Measurements from ENCODE around the gene AQR.

The AQR gene

DNA sequence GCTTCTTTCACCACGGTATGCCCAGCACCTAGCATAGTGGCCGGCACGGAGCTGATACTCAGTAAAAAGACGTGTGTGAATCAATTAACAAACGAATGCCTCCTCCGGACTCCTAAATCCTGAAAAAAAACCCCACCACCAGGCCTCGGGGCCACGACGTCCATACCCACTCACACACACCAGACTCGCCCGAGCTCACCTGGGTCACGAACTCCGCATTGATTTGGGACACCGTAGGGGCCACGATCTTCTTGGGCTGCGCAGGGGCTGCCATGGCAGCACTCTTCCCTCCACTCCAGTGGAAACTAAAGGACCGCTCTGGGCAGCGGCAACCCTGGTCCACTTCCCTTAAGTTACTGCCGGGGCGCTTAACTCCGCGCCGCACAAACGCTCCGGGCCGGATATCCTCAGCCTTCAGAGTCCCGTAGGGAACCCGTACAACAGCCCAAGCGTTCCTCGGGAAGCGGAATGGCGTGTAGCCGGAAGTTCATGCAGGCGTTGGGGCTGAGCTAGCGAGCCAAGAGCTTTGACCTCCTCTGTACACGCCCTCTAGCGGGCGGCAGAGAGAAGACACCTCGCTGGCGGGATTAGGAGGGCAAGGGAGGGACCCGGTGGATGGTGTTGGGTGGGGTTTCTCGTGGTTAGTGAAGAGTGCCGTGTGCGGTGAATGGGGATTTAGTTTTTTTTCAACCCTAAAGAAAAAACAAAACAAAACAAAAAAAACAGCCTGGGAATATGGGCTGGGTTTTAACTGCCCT lies at the start of gene AQR:
AQR (minus strand) TSS at position 403 of the 758 bp plus-strand sequence; CDS start at position 274, 129 bp downstream.
- Histone ChIP-seq H3K36me3 (ENCODE audit: insufficient read depth, low read length) (0 out of 2 replicates have a peak, but pooled peaks cover 4% of the 10 kb centered on the region), H3K9ac (ENCODE audit: low read depth, low read length) (peak within 1 kb of the TSS; percentile 94), H3K9me3 (ENCODE audit: control insufficient read depth, insufficient read depth, low read length) (no peaks in the 10 kb centered on the region), H3K4me1 (ENCODE audit: insufficient read depth, low read length) (no peaks in the 10 kb centered on the region)

DNA sequence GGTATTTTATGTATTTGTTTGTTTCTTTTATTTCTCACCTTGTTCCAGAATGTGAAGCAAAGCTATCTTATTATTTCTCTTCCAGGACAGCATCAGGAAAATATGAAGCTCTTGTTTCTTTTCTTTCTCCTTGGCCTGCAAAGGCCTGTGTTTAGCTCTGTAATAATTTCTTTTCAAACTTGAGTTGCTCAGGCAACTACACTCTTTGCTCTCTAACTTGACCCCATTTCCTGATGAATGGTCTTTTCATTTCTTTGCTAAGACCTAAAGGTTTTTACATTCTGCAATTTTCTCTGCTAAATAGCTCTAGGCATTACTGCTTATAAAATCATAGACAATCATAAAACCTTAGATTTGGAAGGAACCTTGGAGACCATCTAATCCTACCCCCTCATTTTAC lies 44.7 kb upstream of the AQR start:
- no peak overlapping the region for H3K9ac ChIP-seq (ENCODE audit: low read depth, low read length)
- no peaks in the 10 kb centered on the region for H3K9me3 ChIP-seq (ENCODE audit: control insufficient read depth, insufficient read depth, low read length)
- no peaks in the 10 kb centered on the region for H3K36me3 ChIP-seq (ENCODE audit: insufficient read depth, low read length)
- H3K4me1 ChIP-seq (ENCODE audit: insufficient read depth, low read length) = peaks cover 4% of the 10 kb centered on the region

DNA sequence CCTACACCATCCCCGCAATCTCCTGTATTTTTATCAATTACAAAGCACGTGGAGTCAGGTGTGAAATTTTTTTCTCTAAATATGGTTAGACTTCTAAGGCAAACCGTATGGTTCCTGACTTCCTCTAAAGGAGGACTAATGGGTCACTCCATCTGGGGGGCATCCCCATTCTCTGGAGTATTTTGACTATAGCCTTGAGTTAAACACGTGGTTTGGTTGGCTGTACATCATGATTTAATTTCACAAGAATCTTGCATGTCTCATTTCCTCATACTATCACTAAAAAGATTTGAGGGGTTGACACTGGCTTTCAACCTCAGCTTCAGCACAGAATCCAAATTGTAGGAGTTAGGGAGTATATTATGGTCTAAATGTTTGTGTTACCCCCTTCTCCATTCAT lies 43.8 kb upstream of the AQR start:
- H3K36me3 ChIP-seq (ENCODE audit: insufficient read depth, low read length) = no peaks in the 10 kb centered on the region
- H3K9me3 ChIP-seq (ENCODE audit: control insufficient read depth, insufficient read depth, low read length) = no peaks in the 10 kb centered on the region
- no peak overlapping the region for H3K9ac ChIP-seq (ENCODE audit: low read depth, low read length)
- no peaks in the 10 kb centered on the region for H3K4me1 ChIP-seq (ENCODE audit: insufficient read depth, low read length)

GRCh38 chr15:35007397-35007796 lies 37.9 kb upstream of the AQR start:
- H3K4me1 ChIP-seq (ENCODE audit: insufficient read depth, low read length) = no peaks in the 10 kb centered on the region
- H3K9ac ChIP-seq (ENCODE audit: low read depth, low read length) = no peak overlapping the region
- H3K9me3 ChIP-seq (ENCODE audit: control insufficient read depth, insufficient read depth, low read length) = no peaks in the 10 kb centered on the region
- no peaks in the 10 kb centered on the region for H3K36me3 ChIP-seq (ENCODE audit: insufficient read depth, low read length)

- Histone ChIP-seq H3K9ac (ENCODE audit: low read depth, low read length) (no peak overlapping the region), H3K9me3 (ENCODE audit: control insufficient read depth, insufficient read depth, low read length) (no peaks in the 10 kb centered on the region), H3K36me3 (ENCODE audit: insufficient read depth, low read length) (no peaks in the 10 kb centered on the region), H3K4me1 (ENCODE audit: insufficient read depth, low read length) (no peaks in the 10 kb centered on the region; the same call in 1 of the 2 replicates)
Observed at GRCh38 chr15:35005933-35006332, 36.4 kb upstream of the AQR start.

- H3K36me3 ChIP-seq (ENCODE audit: insufficient read depth, low read length) = no peaks in the 10 kb centered on the region
- no peaks in the 10 kb centered on the region for H3K9me3 ChIP-seq (ENCODE audit: control insufficient read depth, insufficient read depth, low read length)
- peaks cover 3% of the 10 kb centered on the region for H3K4me1 ChIP-seq (ENCODE audit: insufficient read depth, low read length)
- H3K9ac ChIP-seq (ENCODE audit: low read depth, low read length) = no peak overlapping the region
Observed at GRCh38 chr15:35003928-35004327, 34.4 kb upstream of the AQR start.

DNA sequence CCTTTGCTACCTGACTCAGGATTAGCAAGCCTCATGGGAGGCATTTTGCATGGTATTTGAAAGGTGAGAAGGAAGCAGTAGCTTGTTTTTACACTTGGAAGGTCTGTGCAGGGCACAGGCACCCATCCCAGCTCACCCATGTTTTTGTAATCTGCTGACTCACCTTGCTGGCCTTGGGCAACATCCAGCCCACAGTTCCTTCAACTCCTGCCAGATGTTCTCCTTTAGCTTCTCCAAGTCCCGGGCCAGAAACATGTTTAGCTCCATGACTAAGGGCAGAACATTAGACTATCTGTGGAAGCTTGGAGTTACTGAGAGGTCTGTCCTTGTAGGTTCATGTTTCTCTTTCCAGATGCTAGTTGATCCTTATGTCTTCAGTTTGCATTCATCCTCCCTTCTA lies 31.0 kb upstream of the AQR start:
- no peak overlapping the region for H3K9ac ChIP-seq (ENCODE audit: low read depth, low read length)
- H3K9me3 ChIP-seq (ENCODE audit: control insufficient read depth, insufficient read depth, low read length) = no peaks in the 10 kb centered on the region
- no peaks in the 10 kb centered on the region for H3K36me3 ChIP-seq (ENCODE audit: insufficient read depth, low read length)
- peaks cover 8% of the 10 kb centered on the region for H3K4me1 ChIP-seq (ENCODE audit: insufficient read depth, low read length)

DNA sequence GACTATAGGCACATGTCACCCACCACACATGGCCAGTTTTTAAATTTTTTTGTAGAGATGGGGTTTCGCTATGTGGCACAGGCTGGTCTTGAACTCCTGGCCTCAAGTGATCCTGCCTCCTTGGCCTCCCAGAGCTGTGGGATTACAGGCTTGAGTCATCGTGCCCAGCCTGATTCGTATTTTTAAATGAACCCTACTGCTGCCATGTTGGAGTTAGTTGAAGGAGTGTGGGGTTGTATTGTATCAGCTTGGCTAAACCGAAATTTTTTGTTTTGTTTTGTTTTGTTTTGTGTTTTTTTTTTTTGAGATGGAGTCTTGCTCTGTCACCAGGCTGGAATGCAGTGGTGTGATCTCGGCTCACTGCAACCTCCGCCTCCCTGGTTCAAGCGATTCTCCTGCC lies 30.4 kb upstream of the AQR start:
- no peak overlapping the region for H3K9ac ChIP-seq (ENCODE audit: low read depth, low read length)
- H3K36me3 ChIP-seq (ENCODE audit: insufficient read depth, low read length) = no peaks in the 10 kb centered on the region
- peaks cover 15% of the 10 kb centered on the region for H3K4me1 ChIP-seq (ENCODE audit: insufficient read depth, low read length)
- H3K9me3 ChIP-seq (ENCODE audit: control insufficient read depth, insufficient read depth, low read length) = no peaks in the 10 kb centered on the region

- no peaks in the 10 kb centered on the region for H3K9me3 ChIP-seq (ENCODE audit: control insufficient read depth, insufficient read depth, low read length)
- H3K36me3 ChIP-seq (ENCODE audit: insufficient read depth, low read length) = no peaks in the 10 kb centered on the region
- peaks cover 26% of the 10 kb centered on the region for H3K4me1 ChIP-seq (ENCODE audit: insufficient read depth, low read length)
- H3K9ac ChIP-seq (ENCODE audit: low read depth, low read length) = no peak overlapping the region
Observed at GRCh38 chr15:34994925-34995324, 25.4 kb upstream of the AQR start.

- no peak overlapping the region for H3K9ac ChIP-seq (ENCODE audit: low read depth, low read length)
- H3K4me1 ChIP-seq (ENCODE audit: insufficient read depth, low read length) = peaks cover 26% of the 10 kb centered on the region
- H3K36me3 ChIP-seq (ENCODE audit: insufficient read depth, low read length) = no peaks in the 10 kb centered on the region
- no peaks in the 10 kb centered on the region for H3K9me3 ChIP-seq (ENCODE audit: control insufficient read depth, insufficient read depth, low read length)
Observed at GRCh38 chr15:34993877-34994276, 24.3 kb upstream of the AQR start.

- no peak overlapping the region for H3K9ac ChIP-seq (ENCODE audit: low read depth, low read length)
- no peaks in the 10 kb centered on the region for H3K36me3 ChIP-seq (ENCODE audit: insufficient read depth, low read length)
- peaks cover 26% of the 10 kb centered on the region for H3K4me1 ChIP-seq (ENCODE audit: insufficient read depth, low read length)
- H3K9me3 ChIP-seq (ENCODE audit: control insufficient read depth, insufficient read depth, low read length) = no peaks in the 10 kb centered on the region
Observed at GRCh38 chr15:34993412-34993811, 23.9 kb upstream of the AQR start.

- Histone ChIP-seq H3K9ac (ENCODE audit: low read depth, low read length) (peak within 1 kb of the TSS; percentile 90), H3K36me3 (ENCODE audit: insufficient read depth, low read length) (peaks cover 3% of the 10 kb centered on the region; the same call in 1 of the 2 replicates)
Observed at GRCh38 chr15:34988027-34988902, 18.7 kb upstream of the AQR start, which contains the start of gene ZNF770. Gene ZNF770 (minus strand): TSS chr15:34988287. CDS start chr15:34983434, 4,853 bp downstream.

DNA sequence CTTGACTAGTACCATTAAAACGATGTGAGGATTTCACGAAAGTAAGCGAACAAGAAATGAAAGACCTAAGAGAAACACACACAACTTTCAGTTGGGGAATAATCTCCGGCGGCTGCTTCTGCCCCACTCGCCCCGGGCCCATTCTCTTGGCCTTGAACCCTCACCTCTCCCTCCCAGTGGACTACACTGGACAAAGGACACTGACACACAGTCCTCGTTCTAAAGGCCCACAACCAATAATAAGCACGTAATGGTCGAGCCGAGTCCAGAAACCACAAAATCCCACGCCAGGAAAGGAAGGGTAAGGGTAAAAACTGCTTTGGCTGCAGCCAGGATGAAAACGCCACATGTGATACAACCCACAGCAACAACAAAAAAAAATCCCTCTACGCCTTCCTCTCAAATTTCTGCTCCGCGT lies 18.1 kb upstream of the AQR start:
- Histone ChIP-seq H3K36me3 (ENCODE audit: insufficient read depth, low read length) (peaks cover 8% of the 10 kb centered on the region), H3K9me3 (ENCODE audit: control insufficient read depth, insufficient read depth, low read length) (no peaks in the 10 kb centered on the region), H3K4me1 (ENCODE audit: insufficient read depth, low read length) (peaks cover 3% of the 10 kb centered on the region), H3K9ac (ENCODE audit: low read depth, low read length) (peak overlapping the region; percentile 90)

More at GRCh38 chr15:34988027-34988902, 18.7 kb upstream of the AQR start, which contains the start of gene ZNF770:
- Histone ChIP-seq H3K4me1 (ENCODE audit: insufficient read depth, low read length) (peaks cover 3% of the 10 kb centered on the region), H3K9me3 (ENCODE audit: control insufficient read depth, insufficient read depth, low read length) (no peaks in the 10 kb centered on the region)

DNA sequence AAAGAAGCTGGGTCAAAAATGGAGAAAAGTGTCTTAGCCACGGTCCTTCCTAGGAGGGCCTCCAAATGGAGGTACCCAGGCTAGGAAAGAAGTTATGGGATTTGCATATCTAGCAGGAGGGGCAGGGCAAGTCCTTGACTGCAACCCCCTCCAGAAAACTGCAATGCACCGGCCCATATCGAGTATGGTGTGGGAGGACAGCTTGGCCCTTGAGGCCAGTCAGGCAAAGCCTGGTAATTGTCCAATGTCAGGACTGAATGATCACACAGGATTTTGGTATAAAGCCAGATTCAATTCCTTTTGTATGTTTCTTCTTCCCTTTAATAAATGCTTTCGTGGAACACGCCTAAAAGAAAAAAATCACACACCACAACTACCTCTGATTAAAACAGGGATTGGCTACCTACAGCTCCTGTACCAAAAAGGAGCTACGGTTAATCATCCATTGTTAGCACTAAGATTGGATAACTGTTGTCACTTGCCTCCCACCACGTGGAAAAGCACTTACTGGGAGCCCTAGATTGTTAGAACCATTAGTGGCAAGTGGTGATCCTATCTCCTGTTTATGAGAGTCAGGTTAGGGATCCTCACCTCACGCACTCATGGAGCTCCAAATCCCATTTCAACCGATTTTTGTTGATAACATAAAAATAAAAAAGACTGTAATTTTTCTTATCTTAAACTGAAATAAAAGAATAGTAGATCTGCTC lies 17.4 kb upstream of the AQR start:
- H3K4me1 ChIP-seq (ENCODE audit: insufficient read depth, low read length) = peaks cover 3% of the 10 kb centered on the region

More for the DNA sequence above, 17.4 kb upstream of the AQR start:
- Histone ChIP-seq H3K36me3 (ENCODE audit: insufficient read depth, low read length) (peaks cover 14% of the 10 kb centered on the region), H3K9me3 (ENCODE audit: control insufficient read depth, insufficient read depth, low read length) (no peaks in the 10 kb centered on the region), H3K9ac (ENCODE audit: low read depth, low read length) (peak overlapping the region; percentile 90)
